Esophagus squamous epithelium (tissue), 4 donors: ENCODE results near the gene CFAP65.

Experiments used
- POLR2A ChIP-seq, 4 donors: fragments of 450-650 bp; IDR thresholded peaks; one replicate each; pipeline ENCODE4 v1.6.1; 2017; ENCODE audit warnings: antibody characterized with exemption in 4 of 4, mild to moderate bottlenecking in 4 of 4, moderate library complexity in 3 of 4
- TF ChIP-seq, protein P1 (sequence below), 6 experiments: fragments of 450-650 bp in 4 of 6; fragments of 200-600 bp in 2 of 6; sonication (generic) in 2 of 6; IDR thresholded peaks; one replicate each; pipeline ENCODE4 v1.5.1; 2016 to 2019; ENCODE audit warnings: antibody characterized with exemption in 6 of 6, mild to moderate bottlenecking in 4 of 6, moderate library complexity in 4 of 6

DNA sequence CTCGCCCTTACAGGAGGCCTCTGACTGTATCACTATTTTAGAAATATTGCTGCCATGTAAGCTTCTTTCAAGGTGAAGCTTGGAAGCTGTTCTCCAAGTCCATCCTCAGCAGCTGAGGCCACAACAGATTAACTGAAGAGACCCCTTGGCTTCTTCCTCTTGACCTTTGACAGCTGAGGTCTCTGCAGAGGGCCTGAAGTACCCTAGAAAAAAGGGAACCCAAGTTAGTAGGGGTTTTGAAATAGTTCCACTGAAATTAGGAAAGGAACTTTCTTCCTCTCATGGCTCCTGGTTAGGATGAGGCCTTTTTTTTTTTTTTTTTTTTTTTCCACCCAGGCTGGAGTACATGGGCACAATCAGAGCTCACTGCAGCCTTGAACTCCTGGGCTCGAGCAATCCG, 34.9 kb upstream of the CFAP65 start:
- TF ChIP-seq, protein P1, sequence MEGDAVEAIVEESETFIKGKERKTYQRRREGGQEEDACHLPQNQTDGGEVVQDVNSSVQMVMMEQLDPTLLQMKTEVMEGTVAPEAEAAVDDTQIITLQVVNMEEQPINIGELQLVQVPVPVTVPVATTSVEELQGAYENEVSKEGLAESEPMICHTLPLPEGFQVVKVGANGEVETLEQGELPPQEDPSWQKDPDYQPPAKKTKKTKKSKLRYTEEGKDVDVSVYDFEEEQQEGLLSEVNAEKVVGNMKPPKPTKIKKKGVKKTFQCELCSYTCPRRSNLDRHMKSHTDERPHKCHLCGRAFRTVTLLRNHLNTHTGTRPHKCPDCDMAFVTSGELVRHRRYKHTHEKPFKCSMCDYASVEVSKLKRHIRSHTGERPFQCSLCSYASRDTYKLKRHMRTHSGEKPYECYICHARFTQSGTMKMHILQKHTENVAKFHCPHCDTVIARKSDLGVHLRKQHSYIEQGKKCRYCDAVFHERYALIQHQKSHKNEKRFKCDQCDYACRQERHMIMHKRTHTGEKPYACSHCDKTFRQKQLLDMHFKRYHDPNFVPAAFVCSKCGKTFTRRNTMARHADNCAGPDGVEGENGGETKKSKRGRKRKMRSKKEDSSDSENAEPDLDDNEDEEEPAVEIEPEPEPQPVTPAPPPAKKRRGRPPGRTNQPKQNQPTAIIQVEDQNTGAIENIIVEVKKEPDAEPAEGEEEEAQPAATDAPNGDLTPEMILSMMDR (IDR thresholded peaks at IDR 0.05) = no peak
- no peak for TF ChIP-seq POLR2A (IDR thresholded peaks at IDR 0.05)
